Mucosa of descending colon (tissue), 3 donors: Measurements from ENCODE around the gene MYL7. TPM values are rescaled to one million over a fixed set of nuclear protein-coding genes. Genes with fewer than 3 reads are reported as not detected.
"Not testable (repeated sequence)": the region's sequence is repeated elsewhere in the genome, so short reads cannot be mapped to it uniquely, and the experiment has no call there.

Experiments
- ATAC-seq: fragments of 200-7000 bp; cut with Tn5 transposase; one replicate; pipeline ENCODE4 v1.9.1; 2020; ENCODE audit warnings: mild to moderate bottlenecking, moderate library complexity
- DNase-seq, 3 donors: peaks; one replicate each; pipeline ENCODE4 v3.0.0-alpha.2; 2020
- H3K36me3 ChIP-seq: fragments of 200-600 bp; one replicate; pipeline ENCODE4 v1.8.0; 2021; ENCODE audit warnings: low read depth, mild to moderate bottlenecking
- H3K4me1 ChIP-seq: fragments of 200-600 bp; one replicate; pipeline ENCODE4 v1.8.0; 2021; ENCODE audit warnings: low read depth, mild to moderate bottlenecking
- H3K4me3 ChIP-seq: fragments of 200-600 bp; one replicate; pipeline ENCODE4 v1.8.0; 2021; ENCODE audit warnings: mild to moderate bottlenecking
- H3K9me3 ChIP-seq: fragments of 200-600 bp; one replicate; pipeline ENCODE4 v1.8.0; 2021; ENCODE audit warnings: mild to moderate bottlenecking
- intact Hi-C, 2 donors: fragments of 100-400 bp; cut with DNase I in 1 of 2; cut with micrococcal nuclease in 1 of 2; formaldehyde crosslinking; loops; one replicate each; pipeline versions ENCODE4 v1.11.0 to v1.11.1; 2022; cut with DNase I, micrococcal nuclease
- total RNA-seq, 3 donors: library from RNA; stranded (reverse); fragmentation: NEBNext Ultra II Directional in 2 of 3; extraction: Animal tissue kit (Norgen Biotek cat#: 25700) in 2 of 3; gene quantifications; one replicate each; pipeline versions ENCODE4 v1.2.1 to v1.2.4, GENCODE V29; 2021 to 2023
- TF ChIP-seq, protein P1 (sequence below): fragments of 200-600 bp; IDR thresholded peaks from one replicate; pipeline ENCODE4 v1.8.0; 2022; ENCODE audit warnings: antibody characterized with exemption, mild to moderate bottlenecking
- donor health status: DM: no; HTN: no; CAD: no; lungs with moderate emphysema.
- donor health status: DM: no; HTN: no; CAD: no.
- donor health status: DM: no; HTN: yes; CAD: no.

The MYL7 gene
- total RNA-seq, 3 donors from 2014 or later: 2.0 TPM; not detected in 2

DNA sequence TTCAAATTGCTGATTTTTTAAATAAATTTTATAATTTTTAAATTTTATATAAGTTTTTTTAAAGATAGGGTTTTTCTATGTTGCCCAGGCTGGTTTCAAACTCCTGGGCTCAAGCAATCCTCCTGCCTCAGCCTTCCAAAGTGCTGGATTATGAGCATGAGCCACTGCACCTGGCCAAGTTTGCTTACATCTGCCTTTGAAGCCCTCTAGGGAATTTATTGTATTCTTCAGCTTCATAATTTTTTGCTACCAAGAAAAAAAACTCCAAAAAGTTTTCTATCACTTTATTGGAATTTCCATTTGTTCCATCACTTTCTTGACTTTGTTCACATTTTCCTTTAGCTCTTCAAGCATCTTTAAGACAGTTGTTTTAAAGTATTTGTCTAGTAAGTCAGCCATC, 14.0 kb downstream of the MYL7 start:
- intact Hi-C loops: no loop called here
- ATAC-seq: no peak
- TF ChIP-seq, protein P1, sequence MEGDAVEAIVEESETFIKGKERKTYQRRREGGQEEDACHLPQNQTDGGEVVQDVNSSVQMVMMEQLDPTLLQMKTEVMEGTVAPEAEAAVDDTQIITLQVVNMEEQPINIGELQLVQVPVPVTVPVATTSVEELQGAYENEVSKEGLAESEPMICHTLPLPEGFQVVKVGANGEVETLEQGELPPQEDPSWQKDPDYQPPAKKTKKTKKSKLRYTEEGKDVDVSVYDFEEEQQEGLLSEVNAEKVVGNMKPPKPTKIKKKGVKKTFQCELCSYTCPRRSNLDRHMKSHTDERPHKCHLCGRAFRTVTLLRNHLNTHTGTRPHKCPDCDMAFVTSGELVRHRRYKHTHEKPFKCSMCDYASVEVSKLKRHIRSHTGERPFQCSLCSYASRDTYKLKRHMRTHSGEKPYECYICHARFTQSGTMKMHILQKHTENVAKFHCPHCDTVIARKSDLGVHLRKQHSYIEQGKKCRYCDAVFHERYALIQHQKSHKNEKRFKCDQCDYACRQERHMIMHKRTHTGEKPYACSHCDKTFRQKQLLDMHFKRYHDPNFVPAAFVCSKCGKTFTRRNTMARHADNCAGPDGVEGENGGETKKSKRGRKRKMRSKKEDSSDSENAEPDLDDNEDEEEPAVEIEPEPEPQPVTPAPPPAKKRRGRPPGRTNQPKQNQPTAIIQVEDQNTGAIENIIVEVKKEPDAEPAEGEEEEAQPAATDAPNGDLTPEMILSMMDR: no peak
- DNase-seq: no peak
- H3K9me3 ChIP-seq: no peaks in the 10 kb centered on the region
- peaks cover 8% of the 10 kb centered on the region for H3K4me1 ChIP-seq
- H3K4me3 ChIP-seq: no peak overlapping the region
- H3K36me3 ChIP-seq: no peaks in the 10 kb centered on the region

DNA sequence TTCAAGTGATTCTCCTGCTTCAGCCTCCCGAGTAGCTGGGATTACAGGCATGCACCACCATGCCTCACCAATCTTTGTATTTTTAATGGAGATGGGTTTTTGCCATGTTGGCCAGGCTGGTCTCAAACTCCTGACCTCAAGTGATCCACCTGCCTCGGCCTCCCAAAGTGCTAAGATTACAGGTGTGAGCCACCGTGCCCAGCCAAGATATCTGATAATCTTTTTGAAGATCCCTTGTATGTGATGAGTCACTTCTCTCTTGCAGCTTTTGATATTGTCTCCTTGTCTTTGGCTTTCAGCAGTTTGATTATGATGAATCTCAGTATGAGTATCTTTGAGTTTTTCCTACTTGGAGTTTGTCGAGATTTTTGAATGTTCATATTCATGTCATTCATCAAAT, 14.6 kb downstream of the MYL7 start:
- intact Hi-C loops, H3K4me3 ChIP-seq, H3K9me3 ChIP-seq, ATAC-seq, H3K4me1 ChIP-seq, H3K36me3 ChIP-seq, DNase-seq: not testable (repeated sequence)

DNA sequence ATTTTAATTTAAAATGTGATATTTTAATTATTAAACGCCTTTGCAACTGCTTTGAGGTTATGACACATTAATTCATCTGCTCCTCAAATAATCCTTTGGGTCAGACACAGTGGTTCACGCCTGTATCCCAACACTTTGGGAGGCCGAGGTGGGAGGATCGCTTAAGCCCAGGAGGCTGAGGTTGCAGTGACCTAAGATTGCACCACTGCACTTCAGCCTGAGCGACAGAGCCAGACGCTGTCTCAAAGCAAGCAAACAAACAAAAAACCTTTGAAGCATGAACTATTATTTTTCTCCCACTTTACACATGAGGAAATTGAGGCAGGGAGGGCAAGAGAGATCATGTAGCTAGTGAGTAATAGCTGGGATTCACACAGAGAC, 16.3 kb downstream of the MYL7 start:
- Histone ChIP-seq H3K9me3 (no peaks in the 10 kb centered on the region), H3K4me3 (no peak overlapping the region), H3K4me1 (peaks cover 8% of the 10 kb centered on the region), H3K36me3 (no peaks in the 10 kb centered on the region)
- TF ChIP-seq, protein P1: no peak
- ATAC-seq (no peak), DNase-seq (no peak)
- intact Hi-C loops: no loop called here

DNA sequence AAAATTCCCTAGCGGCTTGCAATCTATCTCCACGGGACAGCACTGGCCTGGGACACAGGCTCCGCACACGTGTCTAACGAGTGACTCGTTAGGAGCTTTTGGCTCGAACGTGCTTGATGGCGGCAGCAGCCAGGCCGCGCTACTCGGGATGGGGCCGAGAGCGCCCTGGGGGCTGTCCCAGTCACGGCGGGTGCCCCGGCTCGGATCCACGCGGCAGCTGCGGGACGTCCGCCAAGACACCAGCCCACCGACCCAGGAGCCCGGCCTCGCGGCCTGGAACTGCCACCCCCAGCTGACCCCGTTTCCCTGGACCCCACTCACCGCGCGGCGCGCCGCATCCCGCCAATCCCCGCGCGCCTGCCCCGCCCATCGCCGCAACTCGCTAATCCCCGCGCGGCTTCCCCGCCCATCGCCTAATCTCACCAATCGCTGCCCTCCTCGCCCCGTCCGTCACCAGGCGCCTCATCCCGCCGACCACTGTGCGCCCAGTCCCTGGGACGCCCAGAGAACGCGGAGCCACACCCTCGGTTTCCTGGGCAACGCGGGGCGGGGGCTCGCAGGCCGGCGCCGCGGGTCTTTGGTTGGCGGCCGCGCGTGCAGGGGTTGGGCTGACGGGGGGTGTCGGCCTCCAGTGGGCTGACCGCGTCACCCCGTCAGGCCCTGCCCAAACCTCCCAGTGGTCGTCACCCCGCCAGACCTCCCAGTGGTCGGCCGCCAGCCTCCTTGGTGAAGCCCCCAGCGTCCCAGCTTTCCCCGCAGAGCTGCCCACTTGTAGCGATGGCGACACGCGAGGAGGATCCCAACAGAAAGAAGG, 17.7 kb downstream of the MYL7 start, which contains the start of gene POLD2:
POLD2 (minus strand) TSS at position 359 of the 814 bp plus-strand sequence. CDS start 1,495 bp downstream, outside the sequence.
- peak; percentile 99 for ATAC-seq
- Histone ChIP-seq H3K9me3 (no peaks in the 10 kb centered on the region), H3K4me1 (peaks cover 8% of the 10 kb centered on the region), H3K4me3 (peak within 1 kb of the TSS; percentile 50), H3K36me3 (no peaks in the 10 kb centered on the region)
- intact Hi-C loops: no loop called here
- TF ChIP-seq, protein P1: no peak
- DNase-seq: peak; percentile 97 to 99 (median 98)

DNA sequence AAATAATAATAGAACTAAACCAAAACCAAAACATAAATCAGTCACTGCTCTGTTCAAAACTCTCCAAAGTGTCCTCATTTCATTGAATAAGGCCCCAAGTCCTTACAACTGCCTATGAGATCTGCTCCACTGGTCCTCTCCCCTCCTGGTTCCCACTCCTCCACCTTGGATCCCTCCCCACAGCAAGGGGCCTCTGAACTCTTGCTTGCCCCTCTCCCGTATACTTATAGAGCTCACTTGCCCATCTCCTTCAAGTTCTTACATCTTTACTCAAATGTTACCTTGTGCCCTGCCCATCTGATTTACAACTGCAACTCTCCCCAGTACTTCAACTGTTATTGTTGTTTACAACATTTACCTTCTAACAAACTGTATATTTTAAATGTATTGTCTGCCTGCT, 18.6 kb downstream of the MYL7 start:
- TF ChIP-seq, protein P1: no peak
- no peak for ATAC-seq
- no peak for DNase-seq
- H3K36me3 ChIP-seq: no peaks in the 10 kb centered on the region
- no peaks in the 10 kb centered on the region for H3K9me3 ChIP-seq
- H3K4me3 ChIP-seq: no peak overlapping the region
- intact Hi-C loops: no loop called here
- H3K4me1 ChIP-seq: peaks cover 8% of the 10 kb centered on the region

DNA sequence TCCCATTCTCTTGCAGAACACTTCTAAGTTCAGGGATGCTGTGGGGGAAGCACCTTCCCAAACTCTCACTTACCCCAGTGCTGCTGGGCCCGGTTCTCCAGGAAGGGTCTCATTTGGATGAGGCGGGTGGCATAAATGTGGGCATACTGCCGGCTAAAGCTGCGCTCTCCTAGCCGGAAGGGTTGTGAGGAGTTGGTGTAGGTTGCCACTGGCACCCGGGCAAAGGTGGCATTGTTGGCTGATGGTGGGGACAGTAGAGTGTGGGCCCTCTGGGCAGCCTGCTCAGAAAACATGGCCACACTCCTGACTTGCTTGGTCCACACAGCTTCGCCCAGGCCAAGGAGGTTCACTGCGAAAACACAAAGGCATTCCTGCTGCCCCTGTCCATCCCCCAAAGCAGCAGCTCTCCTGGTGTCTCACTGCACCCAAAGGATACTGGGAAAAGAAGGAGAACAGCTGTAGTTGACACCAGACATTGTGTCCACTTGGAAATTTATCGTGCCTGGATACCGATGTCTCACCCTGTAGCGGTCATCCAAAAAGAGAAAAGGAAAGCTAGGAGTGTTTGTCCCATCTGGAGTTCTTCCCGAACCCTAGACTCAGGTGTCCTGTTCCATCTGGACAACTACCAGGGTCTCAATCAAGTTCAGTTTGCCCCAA, 19.2 kb downstream of the MYL7 start:
- Histone ChIP-seq H3K36me3 (no peaks in the 10 kb centered on the region), H3K4me3 (no peak overlapping the region), H3K4me1 (peaks cover 8% of the 10 kb centered on the region), H3K9me3 (no peaks in the 10 kb centered on the region)
- intact Hi-C loops: no loop called here
- DNase-seq (no peak), ATAC-seq (no peak)
- TF ChIP-seq, protein P1: no peak
